Esophagus muscularis mucosa (tissue), 4 donors: ENCODE measurements around the gene PIM3.
A peak's percentile ranks its signal among the peaks of the same experiment; 100 is the strongest.

Experiments used
- CTCF ChIP-seq, 3 experiments: fragments of 200-600 bp in 2 of 3; fragments of 450-650 bp in 1 of 3; sonication (generic) in 2 of 3; IDR thresholded peaks; one replicate each; pipeline ENCODE4 v1.5.1; 2017 to 2019; ENCODE audit warnings: antibody characterized with exemption in 3 of 3, mild to moderate bottlenecking in 2 of 3, moderate library complexity in 1 of 3
- EP300 ChIP-seq: sonication (generic); formaldehyde crosslinking; IDR thresholded peaks from one replicate; pipeline ENCODE4 v1.6.1; 2017; ENCODE audit warnings: antibody characterized with exemption
- POLR2A ChIP-seq: fragments of 450-650 bp; IDR thresholded peaks from one replicate; pipeline ENCODE4 v1.6.1; 2017; ENCODE audit warnings: antibody characterized with exemption, moderate library complexity, mild to moderate bottlenecking, low read depth
- POLR2AphosphoS5 ChIP-seq, 2 donors: sonication (generic); formaldehyde crosslinking; IDR thresholded peaks; one replicate each; pipeline ENCODE4 v1.6.1; 2017; ENCODE audit warnings: antibody characterized with exemption in 2 of 2

GRCh38 chr22:49951986-49952896, 8.3 kb upstream of the PIM3 start:
- TF ChIP-seq CTCF (IDR thresholded peaks at IDR 0.05), result no peak
- TF ChIP-seq EP300, result no peak
- no peak for TF ChIP-seq POLR2A
- TF ChIP-seq POLR2AphosphoS5 (IDR thresholded peaks at IDR 0.05), result peak in 1 of 2 donors; percentile 56
